ENCODE results near the gene CLIP4.
"Not testable (repeated sequence)": the region's sequence is repeated elsewhere in the genome, so short reads cannot be mapped to it uniquely, and the experiment has no call there.

- not testable (repeated sequence) for TF ChIP-seq EZH2 (IDR thresholded peaks at IDR 0.05; ENCODE audit: borderline replicate concordance, low read length)
- TF ChIP-seq, protein P1, sequence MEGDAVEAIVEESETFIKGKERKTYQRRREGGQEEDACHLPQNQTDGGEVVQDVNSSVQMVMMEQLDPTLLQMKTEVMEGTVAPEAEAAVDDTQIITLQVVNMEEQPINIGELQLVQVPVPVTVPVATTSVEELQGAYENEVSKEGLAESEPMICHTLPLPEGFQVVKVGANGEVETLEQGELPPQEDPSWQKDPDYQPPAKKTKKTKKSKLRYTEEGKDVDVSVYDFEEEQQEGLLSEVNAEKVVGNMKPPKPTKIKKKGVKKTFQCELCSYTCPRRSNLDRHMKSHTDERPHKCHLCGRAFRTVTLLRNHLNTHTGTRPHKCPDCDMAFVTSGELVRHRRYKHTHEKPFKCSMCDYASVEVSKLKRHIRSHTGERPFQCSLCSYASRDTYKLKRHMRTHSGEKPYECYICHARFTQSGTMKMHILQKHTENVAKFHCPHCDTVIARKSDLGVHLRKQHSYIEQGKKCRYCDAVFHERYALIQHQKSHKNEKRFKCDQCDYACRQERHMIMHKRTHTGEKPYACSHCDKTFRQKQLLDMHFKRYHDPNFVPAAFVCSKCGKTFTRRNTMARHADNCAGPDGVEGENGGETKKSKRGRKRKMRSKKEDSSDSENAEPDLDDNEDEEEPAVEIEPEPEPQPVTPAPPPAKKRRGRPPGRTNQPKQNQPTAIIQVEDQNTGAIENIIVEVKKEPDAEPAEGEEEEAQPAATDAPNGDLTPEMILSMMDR (IDR thresholded peaks at IDR 0.05; ENCODE audit: low read length): not testable (repeated sequence)
Observed at GRCh38 chr2:29107547-29107946, 7.7 kb upstream of the CLIP4 start.
